ENCODE results near the gene ARF4.

The ARF4 gene

DNA sequence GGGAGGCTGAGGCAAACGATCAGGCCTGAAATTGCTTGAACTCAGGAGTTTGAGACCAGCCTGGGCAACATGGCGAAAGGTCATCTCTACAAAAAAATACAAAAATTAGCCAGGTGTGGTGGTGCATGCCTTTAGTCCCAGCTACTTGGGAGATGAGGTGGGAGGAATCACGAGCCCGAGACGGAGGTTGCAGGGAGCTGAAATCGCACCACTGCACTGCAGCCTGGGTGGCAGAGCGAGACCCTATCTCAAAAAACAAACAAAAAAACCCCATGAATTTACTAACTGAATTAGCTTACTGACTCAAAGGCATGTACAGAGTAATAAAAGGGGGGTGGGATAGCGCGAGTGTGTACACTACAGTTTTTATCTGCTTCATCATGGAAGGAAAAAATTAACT is 19.3 kb downstream of the ARF4 start:
- no peak for DNase-seq (ENCODE audit: low read depth)

DNA sequence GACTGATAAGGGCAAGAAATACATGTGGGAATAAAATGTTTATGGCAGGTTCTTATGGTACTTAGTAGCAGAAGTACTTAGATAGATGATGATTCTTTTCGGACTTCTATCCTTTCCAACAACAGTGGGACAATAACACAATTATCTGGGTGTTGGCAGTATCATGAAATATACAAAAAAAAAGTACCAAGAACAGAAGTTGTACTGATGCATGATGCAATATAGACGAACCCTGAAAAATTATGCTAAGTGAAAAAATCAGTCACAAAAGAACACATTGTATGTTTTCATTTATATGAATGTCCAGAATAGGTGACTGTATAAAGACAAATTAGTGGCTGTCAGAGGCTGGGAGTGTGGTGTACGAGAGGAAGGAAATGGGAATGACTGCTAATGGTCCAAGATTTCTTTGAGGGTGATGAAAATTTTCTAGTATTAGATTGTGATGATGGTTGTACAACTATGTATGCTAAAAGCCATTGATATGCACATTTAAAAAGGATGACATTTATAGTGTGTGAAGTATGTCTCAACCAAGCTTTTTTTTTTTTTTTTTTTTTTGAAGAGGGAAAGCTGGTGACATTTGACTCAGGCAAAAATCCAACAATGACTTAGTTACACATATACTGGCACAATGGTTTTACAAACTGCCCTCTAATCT is 21.0 kb downstream of the ARF4 start:
- DNase-seq (ENCODE audit: low read depth): no peak

DNA sequence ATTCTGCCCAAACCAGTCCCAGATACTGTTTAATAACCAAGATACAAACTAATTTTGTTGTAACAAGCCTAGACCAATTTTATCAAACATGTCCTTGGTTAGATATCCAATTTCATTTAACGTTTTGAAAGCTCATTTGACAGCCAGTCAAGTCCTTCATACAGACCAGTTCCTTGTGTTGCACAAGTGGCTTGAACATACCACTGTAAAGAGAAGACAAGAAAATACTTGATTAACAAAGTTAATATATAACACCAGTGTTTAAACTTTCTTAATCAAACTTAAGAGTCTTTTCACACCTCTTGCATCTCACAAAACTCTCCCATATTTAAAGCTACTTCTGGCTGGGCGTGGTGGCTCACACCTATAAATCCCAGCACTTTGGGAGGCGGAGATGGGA is 25.0 kb downstream of the ARF4 start:
- no peak for DNase-seq (ENCODE audit: low read depth)

DNA sequence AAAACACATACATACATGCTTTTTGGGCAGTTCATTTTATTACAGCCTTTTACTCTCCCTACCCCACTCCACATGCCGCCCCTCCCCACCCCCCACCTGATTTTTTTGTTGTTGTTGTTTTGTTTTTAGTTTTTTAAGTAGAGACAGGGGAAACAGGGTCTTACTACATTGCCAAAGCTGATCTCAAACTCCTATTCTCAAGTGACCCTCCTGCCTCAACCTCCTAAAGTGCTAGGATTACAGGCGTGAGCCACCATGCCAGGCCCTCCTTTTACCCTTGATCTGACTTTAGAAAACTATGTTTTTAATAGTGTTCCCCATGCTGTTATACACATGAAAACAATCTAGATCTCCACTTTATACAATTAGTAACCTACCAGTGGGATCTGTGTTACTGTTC is 26.3 kb downstream of the ARF4 start:
- no peak for DNase-seq (ENCODE audit: low read depth)

DNA sequence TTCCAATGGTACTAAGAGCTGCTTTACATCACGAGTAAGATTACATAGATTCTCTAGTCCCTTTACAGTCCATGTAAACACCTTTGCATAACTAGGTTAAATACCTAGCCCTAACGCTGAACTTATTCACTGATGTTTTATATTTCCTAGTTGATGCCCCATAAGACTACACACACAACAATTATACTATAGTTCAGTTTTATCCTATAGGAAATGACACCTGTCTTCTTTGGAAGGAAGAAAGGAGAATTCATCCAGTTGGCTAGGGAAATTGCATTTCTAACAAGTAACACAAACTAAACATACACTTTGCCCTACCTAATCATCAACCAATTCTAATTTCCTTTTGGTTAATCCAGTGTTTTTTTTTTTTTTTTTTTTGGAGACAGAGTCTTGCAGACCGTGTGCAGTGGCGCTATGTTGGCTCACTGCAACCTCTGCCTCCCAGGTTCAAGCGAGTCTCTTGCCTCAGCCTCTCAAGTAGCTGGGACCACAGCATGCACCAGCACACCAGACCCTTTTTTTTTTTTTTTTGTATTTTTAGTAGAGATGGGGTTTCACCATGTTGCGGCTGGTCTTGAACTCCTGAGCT is 27.2 kb downstream of the ARF4 start:
- no peak for DNase-seq (ENCODE audit: low read depth)

DNA sequence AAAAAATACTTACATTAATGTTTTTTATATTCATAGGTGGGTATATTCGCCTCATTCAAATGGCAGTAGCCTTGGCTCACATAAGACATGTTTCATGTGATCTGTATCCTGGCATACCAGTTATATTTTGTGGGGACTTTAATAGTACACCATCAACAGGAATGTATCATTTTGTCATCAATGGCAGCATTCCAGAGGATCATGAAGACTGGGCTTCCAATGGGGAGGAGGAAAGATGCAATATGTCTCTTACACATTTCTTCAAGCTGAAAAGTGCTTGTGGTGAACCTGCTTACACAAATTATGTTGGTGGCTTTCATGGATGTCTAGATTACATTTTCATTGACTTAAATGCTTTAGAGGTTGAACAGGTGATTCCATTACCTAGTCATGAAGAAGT is 37.6 kb downstream of the ARF4 start:
- peak; percentile 58 for DNase-seq (ENCODE audit: low read depth)

DNA sequence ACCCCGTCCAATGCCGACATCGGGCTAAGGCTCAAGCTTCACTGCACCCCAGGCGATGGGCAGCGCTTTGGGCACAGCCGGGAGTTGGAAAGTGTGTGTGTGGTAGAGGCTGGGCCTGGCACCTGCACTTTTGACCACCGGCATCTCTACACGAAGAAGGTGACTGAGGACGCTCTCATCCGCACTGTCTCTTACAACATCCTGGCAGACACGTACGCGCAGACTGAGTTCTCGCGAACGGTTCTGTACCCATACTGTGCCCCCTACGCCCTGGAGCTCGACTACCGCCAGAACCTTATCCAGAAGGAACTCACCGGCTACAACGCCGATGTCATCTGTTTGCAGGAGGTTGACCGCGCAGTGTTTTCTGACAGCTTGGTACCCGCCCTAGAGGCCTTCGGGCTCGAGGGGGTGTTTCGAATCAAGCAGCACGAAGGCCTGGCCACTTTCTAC is 40.0 kb downstream of the ARF4 start:
- DNase-seq (ENCODE audit: low read depth): peak; percentile 42

DNA sequence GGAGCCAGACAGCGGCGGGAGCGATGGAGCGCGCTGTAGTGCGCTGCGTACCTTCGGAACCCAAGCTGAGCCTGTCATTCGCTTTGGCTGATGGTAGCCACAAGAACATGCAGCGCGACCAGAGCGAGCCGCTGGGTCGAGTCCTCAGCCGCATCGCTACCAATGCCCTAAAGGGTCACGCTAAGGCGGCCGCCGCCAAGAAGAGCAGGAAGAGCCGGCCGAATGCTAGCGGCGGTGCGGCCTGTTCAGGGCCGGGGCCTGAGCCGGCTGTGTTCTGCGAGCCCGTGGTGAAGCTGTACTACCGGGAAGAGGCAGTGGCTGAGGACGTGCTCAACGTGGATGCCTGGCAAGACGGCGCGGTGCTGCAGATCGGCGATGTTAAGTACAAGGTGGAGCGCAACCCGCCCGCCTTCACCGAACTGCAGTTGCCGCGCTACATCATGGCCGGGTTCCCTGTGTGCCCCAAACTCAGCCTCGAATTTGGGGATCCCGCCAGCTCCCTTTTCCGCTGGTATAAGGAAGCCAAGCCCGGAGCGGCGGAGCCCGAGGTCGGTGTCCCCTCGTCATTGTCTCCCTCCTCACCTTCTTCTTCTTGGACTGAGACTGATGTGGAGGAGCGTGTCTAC is 40.6 kb downstream of the ARF4 start:
- DNase-seq (ENCODE audit: low read depth): peak; percentile 8

DNA sequence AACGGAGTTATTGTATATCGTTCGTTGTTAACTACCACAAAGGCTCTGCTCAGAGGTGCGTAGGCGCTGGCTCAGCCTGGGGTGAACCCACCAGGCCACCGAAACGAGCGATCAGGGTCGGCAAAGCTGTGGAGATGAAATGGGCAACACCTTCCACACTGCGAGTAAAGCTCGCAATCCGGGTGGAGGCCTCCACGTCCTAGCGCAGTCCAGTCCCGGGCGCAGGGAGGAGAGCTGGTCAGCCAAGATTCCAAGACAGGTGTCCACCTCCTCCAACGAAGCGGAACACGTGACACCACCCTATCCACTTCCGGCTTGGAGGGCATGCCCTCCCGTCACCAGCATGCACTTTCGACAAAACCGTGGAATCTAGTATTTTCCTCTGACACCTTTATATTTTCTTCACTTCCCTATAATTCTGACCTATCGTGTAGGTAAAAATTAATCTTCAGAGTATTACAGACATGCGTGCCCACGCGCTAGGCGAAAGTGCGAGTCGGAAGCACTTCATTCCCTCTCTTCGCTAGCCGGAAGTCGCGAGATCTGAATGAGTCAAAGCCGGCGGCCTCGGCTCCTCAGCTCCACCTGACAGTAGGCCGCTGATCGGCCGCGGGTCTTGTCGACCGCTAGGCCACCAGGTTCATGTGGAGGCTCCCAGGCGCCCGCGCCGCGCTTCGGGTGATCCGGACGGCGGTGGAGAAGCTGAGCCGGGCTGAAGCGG is 41.2 kb downstream of the ARF4 start, which contains the start of gene PDE12:
TSS of gene PDE12 (plus strand) at position 537 of the 721 bp plus-strand sequence. CDS start at position 643, 106 bp downstream.
- peak; percentile 90 for DNase-seq (ENCODE audit: low read depth)

DNA sequence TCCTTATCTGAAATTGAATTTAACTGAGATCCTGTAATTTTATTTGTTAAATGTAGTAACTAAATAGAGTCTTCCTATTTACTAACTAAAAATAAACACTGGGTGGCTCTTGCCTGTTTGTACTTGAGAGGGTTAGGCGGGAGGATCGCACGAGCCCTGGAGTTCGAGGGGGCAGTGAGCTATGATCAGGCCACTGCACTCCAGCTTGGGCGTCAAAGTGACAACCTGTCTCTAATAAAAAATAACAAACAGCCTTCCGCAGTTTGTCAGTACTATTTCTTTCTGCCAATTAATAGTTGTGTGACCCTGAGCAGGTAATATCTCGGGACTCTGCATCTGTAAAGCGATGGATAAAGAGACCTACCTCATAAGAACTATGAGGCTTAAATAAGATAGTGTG is 41.8 kb downstream of the ARF4 start:
- no peak for DNase-seq (ENCODE audit: low read depth)

DNA sequence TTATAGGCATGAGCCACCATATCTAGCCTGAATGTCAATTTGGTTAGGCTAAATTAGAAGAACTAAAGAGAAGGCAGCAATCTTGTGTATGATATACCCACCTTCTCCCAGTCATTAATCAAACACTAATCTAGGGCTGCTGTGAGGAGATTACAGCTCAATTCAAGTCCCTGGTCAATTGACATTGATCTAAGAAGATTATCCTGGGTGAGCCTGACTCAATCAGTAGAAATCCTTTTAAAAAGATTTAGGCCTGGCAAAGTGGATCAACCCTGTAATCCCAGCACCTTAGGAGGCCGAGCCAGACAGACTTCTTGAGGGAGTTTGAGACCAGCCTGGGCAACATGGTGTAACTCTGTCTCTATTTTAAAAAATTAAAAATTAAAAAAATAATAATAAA is 50.5 kb downstream of the ARF4 start:
- no peak for DNase-seq (ENCODE audit: low read depth)

DNA sequence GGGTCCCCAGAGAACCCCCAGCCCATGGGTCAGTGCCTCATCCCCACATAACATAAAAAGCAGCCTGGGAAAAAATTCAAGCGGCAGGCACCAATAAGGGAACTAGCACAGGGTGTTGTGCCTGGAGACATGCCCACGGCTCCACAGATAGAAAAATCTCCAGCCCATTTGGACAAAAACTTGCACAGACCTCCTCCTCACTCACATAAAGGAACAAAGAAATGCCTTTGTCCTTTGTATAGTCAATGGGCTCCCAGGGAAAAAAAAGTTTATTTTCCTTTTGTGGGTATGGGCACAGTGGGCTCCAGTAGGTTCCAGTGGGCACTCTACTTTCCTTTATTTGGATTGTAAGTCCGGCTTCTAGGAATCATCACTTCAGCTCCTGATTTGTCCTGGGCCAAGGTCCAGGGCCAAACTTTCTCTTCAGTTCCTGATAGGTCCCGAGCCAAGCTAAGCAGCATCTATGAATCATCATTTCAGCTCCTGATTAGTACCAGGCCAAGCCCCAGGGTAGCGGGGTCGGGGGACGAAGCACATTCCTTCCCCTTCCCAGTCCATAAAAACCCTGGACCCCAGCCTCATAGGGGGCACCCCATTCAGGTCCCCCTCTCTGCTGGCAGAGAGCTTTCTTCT is 51.4 kb downstream of the ARF4 start:
- DNase-seq (ENCODE audit: low read depth): no peak

DNA sequence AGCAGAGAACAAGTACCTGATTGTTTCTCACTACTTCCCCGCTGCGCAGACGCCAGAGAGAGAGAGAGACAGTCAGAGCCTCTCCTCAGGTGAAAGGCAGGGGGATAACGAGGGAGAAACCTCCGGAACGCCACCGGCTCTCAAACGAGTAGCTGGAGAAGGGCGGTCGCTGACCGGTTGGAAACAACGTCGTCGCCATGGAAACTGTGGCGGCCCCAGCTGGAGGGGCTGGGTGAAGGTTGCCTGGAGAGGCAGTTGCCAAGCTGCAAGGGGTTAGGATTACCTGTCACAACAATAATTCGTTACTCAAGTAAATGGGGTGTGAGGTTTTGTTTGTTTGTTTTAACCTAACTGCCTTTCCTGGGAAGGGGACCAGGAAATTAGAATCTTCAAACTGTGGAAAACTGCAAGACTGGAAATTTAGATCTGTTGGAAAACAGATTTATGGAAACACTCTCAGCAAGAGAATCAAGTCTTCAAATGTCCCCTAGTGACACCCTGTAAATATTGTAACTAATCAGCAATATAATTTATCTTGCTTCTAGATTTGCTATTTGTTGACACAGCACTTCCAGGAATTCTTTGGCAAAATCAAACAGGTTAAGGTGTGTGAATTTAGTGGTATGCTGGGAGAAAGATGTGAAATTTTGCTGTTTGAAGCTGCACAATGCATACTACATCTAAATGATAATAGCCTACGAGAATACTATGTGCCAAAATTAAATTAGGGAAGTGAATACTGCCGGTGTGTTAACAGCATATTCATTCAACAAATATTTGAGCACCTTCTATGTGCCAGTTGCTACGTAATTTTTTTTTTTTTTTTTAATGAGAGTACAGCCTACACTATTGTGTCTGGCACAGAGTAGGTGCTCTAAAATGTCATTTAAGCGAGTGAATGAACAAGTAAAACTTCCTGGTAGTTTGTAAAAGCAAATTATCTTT is 52.7 kb downstream of the ARF4 start, which contains the start of gene DNAH12:
TSS of gene DNAH12 (minus strand) at position 164 of the 945 bp plus-strand sequence. CDS start 1,474 bp downstream, outside the sequence.
- DNase-seq (ENCODE audit: low read depth): peak; percentile 9

DNA sequence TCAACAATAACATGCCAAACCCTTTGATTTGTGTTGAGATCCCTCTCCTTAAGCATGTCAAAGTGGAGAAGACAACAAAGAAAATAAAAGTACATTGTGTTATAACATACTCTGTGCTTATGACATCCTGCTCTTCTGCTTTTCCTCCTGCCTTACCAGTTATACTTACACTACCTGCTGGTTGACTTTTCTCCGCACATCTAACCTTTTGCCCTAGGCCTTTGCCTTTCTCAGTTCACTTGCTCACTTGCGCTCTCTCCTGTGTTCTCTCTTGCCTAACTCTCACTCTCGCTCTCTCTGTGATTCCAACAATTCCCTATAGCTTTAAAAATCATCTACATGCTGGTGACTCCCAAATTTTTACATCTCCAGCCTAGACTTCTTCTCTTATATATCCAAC is 58.7 kb downstream of the ARF4 start:
- DNase-seq (ENCODE audit: low read depth): no peak

DNA sequence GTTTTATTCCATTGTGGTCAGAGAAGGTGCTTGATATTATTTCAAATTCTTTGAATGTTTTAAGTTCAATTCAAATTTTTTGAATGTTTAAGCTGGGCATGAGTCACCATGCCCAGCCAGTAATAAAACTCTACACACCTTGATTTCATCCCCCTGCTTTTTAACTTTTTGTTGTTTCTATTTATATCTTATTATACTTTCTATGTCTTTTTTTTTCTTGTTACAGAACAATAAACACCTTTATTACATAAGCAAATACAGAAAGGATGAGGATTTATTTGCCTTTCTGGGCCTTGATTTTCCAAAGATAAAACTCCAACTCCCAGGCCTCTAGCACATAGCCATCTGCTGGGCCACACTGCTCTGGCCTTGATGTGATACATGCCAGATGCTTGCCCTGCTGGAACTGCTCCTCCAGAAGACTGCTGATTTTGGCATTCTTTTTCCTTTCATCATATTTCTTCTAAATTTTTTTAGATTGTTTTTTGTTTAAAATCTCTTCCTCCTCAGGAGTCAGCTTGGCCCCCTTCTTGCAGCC is 67.0 kb downstream of the ARF4 start:
- DNase-seq (ENCODE audit: low read depth): no peak
